Myometrial cell (primary cell): ENCODE measurements around the gene CTAGE6. TPM values are rescaled to one million over a fixed set of nuclear protein-coding genes. Genes with fewer than 3 reads are reported as not detected.

Experiments used
- total RNA-seq: library from RNA; depleted of rRNA; stranded (reverse); fragments of >200 nt; gene quantifications from 2 replicates; pipeline ENCODE4 v1.2.3, GENCODE V29; 2015

Gene CTAGE6, protein sequence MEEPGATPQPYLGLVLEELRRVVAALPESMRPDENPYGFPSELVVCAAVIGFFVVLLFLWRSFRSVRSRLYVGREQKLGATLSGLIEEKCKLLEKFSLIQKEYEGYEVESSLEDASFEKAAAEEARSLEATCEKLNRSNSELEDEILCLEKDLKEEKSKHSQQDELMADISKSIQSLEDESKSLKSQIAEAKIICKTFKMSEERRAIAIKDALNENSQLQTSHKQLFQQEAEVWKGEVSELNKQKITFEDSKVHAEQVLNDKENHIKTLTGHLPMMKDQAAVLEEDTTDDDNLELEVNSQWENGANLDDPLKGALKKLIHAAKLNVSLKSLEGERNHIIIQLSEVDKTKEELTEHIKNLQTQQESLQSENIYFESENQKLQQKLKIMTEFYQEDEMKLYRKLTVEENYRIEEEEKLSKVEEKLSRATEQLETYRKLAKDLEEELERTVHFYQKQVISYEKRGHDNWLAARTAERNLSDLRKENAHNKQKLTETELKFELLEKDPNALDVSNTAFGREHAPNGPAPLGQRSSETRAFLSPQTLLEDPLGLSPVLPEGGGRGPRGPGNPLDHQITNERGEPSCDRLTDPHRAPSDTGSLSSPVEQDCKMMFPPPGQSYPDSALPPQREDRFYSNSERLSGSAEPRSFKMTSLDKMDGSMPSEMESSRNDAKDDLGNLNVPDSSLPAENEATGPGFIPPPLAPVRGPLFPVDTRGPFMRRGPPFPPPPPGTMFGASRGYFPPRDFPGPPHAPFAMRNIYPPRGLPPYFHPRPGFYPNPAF
- 0.35 TPM in 1 of 2 replicates, not detected in the other for total RNA-seq

DNA sequence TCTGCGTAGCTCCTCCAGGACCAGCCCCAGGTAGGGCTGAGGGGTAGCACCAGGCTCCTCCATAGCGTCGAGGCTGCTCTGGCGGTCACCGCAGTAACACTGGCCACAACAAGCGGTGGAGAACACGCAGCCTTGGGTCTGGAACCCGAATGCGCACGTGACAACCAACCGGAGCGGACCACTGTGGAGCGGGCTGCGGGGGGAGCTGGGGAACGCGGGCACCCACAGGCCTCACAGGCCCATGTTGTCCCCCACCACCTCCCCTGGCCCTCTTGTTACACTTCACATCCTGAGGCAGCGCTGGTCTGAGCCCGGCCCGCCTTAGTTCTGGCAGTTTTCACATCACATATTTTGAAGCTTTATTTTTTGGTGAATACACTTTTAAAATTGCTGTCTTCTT, at the start of gene CTAGE6:
Gene CTAGE6 (minus strand): TSS at position 101 of the 400 bp plus-strand sequence. CDS start 38 bp downstream, at position 63.

Other genes with a start within 250 kb of the CTAGE6 start
- gene CTAGE15, start 185.9 kb downstream of the CTAGE6 start, total RNA-seq: not detected in 2 replicates
- 0.89 and 3.2 TPM in 2 replicates for gene TCAF2, start 136.7 kb downstream of the CTAGE6 start, total RNA-seq
- gene TCAF1, start 144.5 kb upstream of the CTAGE6 start, total RNA-seq: 47.3 and 68.1 TPM in 2 replicates
- gene OR2F2, start 177.5 kb upstream of the CTAGE6 start, total RNA-seq: not detected in 2 replicates
- not detected in 2 replicates for gene OR2F1, start 197.1 kb upstream of the CTAGE6 start, total RNA-seq
- not detected in 2 replicates for gene OR6B1, start 242.6 kb upstream of the CTAGE6 start, total RNA-seq